ENCODE measurements around the gene SERPINA9.

SERPINA9 gene

GRCh38 chr14:94455928-94456327 lies 20.1 kb downstream of the SERPINA9 start:
- Histone ChIP-seq H3K4me2 (no peak overlapping the region), H3K27me3 (no peaks in the 10 kb centered on the region), H3K4me3 (no peak overlapping the region), H3K27ac (no peak overlapping the region), H3K4me1 (peaks cover 16% of the 10 kb centered on the region), H3K36me3 (no peaks in the 10 kb centered on the region), H4K20me1 (no peaks in the 10 kb centered on the region), H3K9ac (no peak overlapping the region), H3K9me3 (peaks cover 32% of the 10 kb centered on the region)
- TF ChIP-seq Cebpa-rat (IDR thresholded peaks at IDR 0.05), result no peak

- no peaks in the 10 kb centered on the region for H3K27me3 ChIP-seq
- H3K4me1 ChIP-seq, result peaks cover 5% of the 10 kb centered on the region; the same call in 1 of the 2 replicates
- no peak overlapping the region for H3K9ac ChIP-seq
- TF ChIP-seq Cebpa-rat (IDR thresholded peaks at IDR 0.05), result no peak
- no peak overlapping the region for H3K27ac ChIP-seq
- H3K4me2 ChIP-seq, result peak overlapping the region; percentile 19; the same call in 1 of the 2 replicates
- no peaks in the 10 kb centered on the region for H3K36me3 ChIP-seq
- H3K4me3 ChIP-seq, result no peak overlapping the region
- H4K20me1 ChIP-seq, result no peaks in the 10 kb centered on the region
- peaks cover 6% of the 10 kb centered on the region for H3K9me3 ChIP-seq
These were observed 24.2 kb downstream of the SERPINA9 start for GRCh38 chr14:94451826-94452225.

- Histone ChIP-seq H3K4me2 (peak overlapping the region; percentile 19; the same call in 1 of the 2 replicates), H3K4me1 (peaks cover 5% of the 10 kb centered on the region; the same call in 1 of the 2 replicates), H4K20me1 (no peaks in the 10 kb centered on the region), H3K27me3 (no peaks in the 10 kb centered on the region), H3K36me3 (no peaks in the 10 kb centered on the region), H3K4me3 (no peak overlapping the region), H3K9me3 (peaks cover under 1% of the 10 kb centered on the region; the same call in 1 of the 2 replicates), H3K27ac (no peak overlapping the region), H3K9ac (no peak overlapping the region)
- TF ChIP-seq Cebpa-rat (IDR thresholded peaks at IDR 0.05), result no peak
These were observed 24.8 kb downstream of the SERPINA9 start for GRCh38 chr14:94451091-94451771.

GRCh38 chr14:94450722-94451090 lies 25.3 kb downstream of the SERPINA9 start:
- no peaks in the 10 kb centered on the region for H3K27me3 ChIP-seq
- H3K36me3 ChIP-seq, result no peaks in the 10 kb centered on the region
- no peak overlapping the region for H3K9ac ChIP-seq
- no peak overlapping the region for H3K27ac ChIP-seq
- H3K9me3 ChIP-seq, result no peaks in the 10 kb centered on the region
- no peak for TF ChIP-seq Cebpa-rat (IDR thresholded peaks at IDR 0.05)
- no peak overlapping the region for H3K4me2 ChIP-seq
- H4K20me1 ChIP-seq, result no peaks in the 10 kb centered on the region
- H3K4me3 ChIP-seq, result no peak overlapping the region
- peaks cover 5% of the 10 kb centered on the region; the same call in 1 of the 2 replicates for H3K4me1 ChIP-seq

GRCh38 chr14:94449930-94450329 lies 26.1 kb downstream of the SERPINA9 start:
- TF ChIP-seq Cebpa-rat (IDR thresholded peaks at IDR 0.05), result no peak
- no peak overlapping the region for H3K9ac ChIP-seq

GRCh38 chr14:94448071-94448808 lies 27.8 kb downstream of the SERPINA9 start:
- H4K20me1 ChIP-seq, result no peaks in the 10 kb centered on the region
- H3K4me1 ChIP-seq, result peaks cover 5% of the 10 kb centered on the region; the same call in 1 of the 2 replicates
- H3K27ac ChIP-seq, result no peak overlapping the region
- no peaks in the 10 kb centered on the region; the same call in 1 of the 2 replicates for H3K9me3 ChIP-seq
- no peak overlapping the region for H3K4me3 ChIP-seq
- no peak overlapping the region for H3K9ac ChIP-seq
- no peak overlapping the region for H3K4me2 ChIP-seq
- H3K36me3 ChIP-seq, result no peaks in the 10 kb centered on the region
- no peak for TF ChIP-seq Cebpa-rat (IDR thresholded peaks at IDR 0.05)
- H3K27me3 ChIP-seq, result no peaks in the 10 kb centered on the region

More at GRCh38 chr14:94449930-94450329, 26.1 kb downstream of the SERPINA9 start:
- Histone ChIP-seq H3K27me3 (no peaks in the 10 kb centered on the region), H3K9me3 (no peaks in the 10 kb centered on the region), H4K20me1 (no peaks in the 10 kb centered on the region), H3K4me2 (no peak overlapping the region), H3K4me3 (no peak overlapping the region), H3K36me3 (no peaks in the 10 kb centered on the region), H3K27ac (no peak overlapping the region), H3K4me1 (peaks cover 5% of the 10 kb centered on the region; the same call in 1 of the 2 replicates)

GRCh38 chr14:94447206-94447605 lies 28.8 kb downstream of the SERPINA9 start:
- Histone ChIP-seq H3K27me3 (no peaks in the 10 kb centered on the region), H3K4me2 (no peak overlapping the region), H3K4me1 (peaks cover 5% of the 10 kb centered on the region; the same call in 1 of the 2 replicates), H4K20me1 (no peaks in the 10 kb centered on the region), H3K9ac (no peak overlapping the region), H3K9me3 (no peaks in the 10 kb centered on the region; the same call in 1 of the 2 replicates), H3K4me3 (no peak overlapping the region), H3K27ac (no peak overlapping the region), H3K36me3 (no peaks in the 10 kb centered on the region)
- no peak for TF ChIP-seq Cebpa-rat (IDR thresholded peaks at IDR 0.05)

GRCh38 chr14:94446126-94446525 lies 29.9 kb downstream of the SERPINA9 start:
- Histone ChIP-seq H3K27me3 (no peaks in the 10 kb centered on the region), H3K9me3 (no peaks in the 10 kb centered on the region; the same call in 1 of the 2 replicates), H3K4me2 (no peak overlapping the region), H3K4me1 (no peaks in the 10 kb centered on the region), H3K36me3 (no peaks in the 10 kb centered on the region), H3K9ac (no peak overlapping the region), H3K4me3 (no peak overlapping the region), H3K27ac (no peak overlapping the region), H4K20me1 (no peaks in the 10 kb centered on the region)
- TF ChIP-seq Cebpa-rat (IDR thresholded peaks at IDR 0.05), result no peak

- Histone ChIP-seq H3K4me1 (peaks cover 7% of the 10 kb centered on the region), H3K4me2 (no peak overlapping the region)
- TF ChIP-seq Cebpa-rat (IDR thresholded peaks at IDR 0.05), result no peak
These were observed 31.0 kb downstream of the SERPINA9 start for GRCh38 chr14:94445003-94445402.

More at GRCh38 chr14:94445003-94445402, 31.0 kb downstream of the SERPINA9 start:
- no peak overlapping the region for H3K9ac ChIP-seq
- no peaks in the 10 kb centered on the region for H4K20me1 ChIP-seq
- no peak overlapping the region for H3K27ac ChIP-seq
- H3K36me3 ChIP-seq, result no peaks in the 10 kb centered on the region
- no peaks in the 10 kb centered on the region; the same call in 1 of the 2 replicates for H3K9me3 ChIP-seq
- no peaks in the 10 kb centered on the region for H3K27me3 ChIP-seq
- H3K4me3 ChIP-seq, result no peak overlapping the region

All from BLaER1 (cell line).